GM21529 (cell line): ENCODE data around the gene AK1.
"Not testable (repeated sequence)": the region's sequence is repeated elsewhere in the genome, so short reads cannot be mapped to it uniquely, and the experiment has no call there.

ENCODE experiments used
- ATAC-seq: cut with Tn5 transposase; IDR thresholded peaks from one replicate; pipeline ENCODE4 v1.9.1; 2021; ENCODE audit not compliant: unreplicated experiment

Gene AK1

DNA sequence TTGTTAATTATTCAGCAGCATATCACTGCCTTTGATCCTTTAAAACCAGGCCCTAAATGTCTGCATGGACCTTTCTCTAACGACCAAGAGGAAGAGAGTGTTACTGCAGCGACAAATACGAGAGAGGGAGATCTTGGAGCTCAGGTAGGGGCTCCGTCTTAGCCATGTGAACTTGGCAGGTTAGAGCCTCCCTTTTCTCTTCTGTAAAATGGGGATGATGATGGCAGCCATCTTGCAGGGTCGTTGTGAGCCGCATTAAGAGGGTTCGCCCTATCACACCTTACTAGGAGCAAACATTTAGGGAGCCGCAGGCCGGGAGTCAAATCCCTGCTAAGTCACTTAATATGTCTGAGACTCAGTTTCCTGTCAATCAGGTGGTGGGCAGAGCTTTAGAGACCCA, 24.6 kb downstream of the AK1 start:
- no peak for ATAC-seq

DNA sequence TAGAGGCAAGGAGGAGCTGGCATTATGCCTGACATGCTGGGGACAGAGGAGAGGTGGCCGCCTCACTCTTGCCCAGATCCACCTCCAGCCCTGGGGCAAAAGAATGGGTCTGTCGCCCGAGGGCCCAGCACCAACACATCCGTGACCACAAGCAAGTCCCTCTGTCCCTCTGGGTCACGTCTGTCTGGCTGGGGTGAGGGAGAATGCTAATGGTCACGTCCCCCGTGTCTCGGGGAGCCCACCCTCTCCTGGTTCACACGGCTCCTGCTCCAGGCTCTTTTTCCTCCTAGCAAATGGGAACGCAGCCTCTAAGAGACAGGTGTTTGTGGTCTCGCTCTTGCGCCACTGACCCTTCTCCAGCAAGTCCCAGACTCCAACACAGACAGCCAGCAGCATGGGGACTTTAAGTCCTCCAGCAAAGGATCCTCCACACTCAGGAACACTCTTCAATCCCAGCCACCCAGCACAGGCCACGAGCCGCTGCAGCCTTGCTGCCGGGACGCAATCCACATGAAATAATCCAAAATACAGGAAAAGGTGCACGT, 27.1 kb downstream of the AK1 start:
- ATAC-seq = no peak

DNA sequence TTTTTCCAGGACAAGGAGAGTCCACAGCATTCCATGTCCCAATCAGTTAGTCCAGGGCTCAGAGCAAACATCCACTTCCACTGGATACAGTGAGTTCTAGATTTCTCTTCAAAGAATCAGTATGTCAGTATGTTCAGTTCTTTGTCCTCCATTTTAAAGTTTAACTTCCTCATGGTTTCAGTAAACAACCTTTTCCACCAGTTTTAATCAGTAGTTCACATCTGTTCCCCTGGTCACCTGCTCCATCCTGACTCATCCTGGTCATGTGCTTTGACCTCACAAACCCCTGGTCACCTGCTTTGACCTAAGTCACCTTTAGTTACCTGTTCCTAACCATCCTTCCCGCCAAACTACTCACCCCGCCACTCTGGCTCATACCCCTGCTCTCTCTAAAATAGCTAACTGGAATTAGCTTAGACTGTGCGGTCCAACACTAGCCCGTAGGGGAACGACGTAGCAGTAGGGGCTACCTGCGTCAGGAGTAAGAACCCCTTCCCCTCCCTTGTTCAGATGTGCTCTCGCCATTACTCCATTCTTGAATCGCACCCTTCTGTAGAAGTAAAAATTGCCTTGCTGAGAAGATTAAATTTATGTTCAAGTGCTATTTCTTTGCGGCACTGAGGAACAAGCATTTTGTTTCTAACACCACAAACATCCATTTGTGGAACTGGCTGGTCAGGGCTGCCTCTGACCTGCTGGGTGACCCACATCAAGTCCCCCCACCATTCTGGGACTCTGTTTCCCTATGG, 28.5 kb downstream of the AK1 start:
- ATAC-seq = no peak

GRCh38 chr9:127847833-127848755, 29.4 kb downstream of the AK1 start:
- no peak for ATAC-seq

DNA sequence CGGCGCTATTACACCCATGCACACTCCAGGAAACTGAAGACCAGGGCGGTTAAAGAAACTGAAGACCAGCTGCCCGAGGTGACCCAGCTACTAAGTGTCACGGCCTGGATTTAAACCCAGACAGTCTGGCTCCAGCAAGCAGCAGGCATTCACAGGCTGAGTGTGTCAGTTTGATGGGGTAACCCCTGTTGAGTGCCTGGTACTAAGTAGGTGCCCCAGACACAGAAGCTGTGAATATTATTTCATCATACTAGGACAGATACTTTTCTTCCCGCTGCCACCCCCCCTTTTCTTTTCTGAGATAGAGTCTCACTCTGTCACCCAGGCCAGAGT, 30.3 kb downstream of the AK1 start:
- ATAC-seq = no peak

- ATAC-seq = no peak
Observed at GRCh38 chr9:127846443-127847177, 30.9 kb downstream of the AK1 start.

DNA sequence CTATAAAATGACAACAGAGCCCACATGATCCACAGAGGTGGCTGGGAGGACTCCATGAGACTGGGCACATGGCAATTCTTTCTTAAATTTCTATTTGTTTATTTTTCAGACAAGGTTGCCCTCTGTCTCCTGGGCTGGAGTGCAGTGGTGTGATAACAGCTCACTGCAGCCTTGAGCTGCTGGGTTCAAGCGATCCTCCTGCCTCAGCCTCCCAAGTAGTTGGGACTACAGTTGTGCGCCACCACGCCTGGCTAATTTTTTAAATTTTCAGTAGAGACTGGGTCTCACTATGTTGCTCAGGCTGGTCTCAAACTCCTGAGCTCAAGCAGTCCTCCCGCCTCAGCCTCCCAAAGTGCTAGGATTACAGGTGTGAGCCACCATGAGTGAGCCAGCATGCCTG, 31.9 kb downstream of the AK1 start:
- ATAC-seq = not testable (repeated sequence)

GRCh38 chr9:127844821-127845359, 32.6 kb downstream of the AK1 start:
- no peak for ATAC-seq

DNA sequence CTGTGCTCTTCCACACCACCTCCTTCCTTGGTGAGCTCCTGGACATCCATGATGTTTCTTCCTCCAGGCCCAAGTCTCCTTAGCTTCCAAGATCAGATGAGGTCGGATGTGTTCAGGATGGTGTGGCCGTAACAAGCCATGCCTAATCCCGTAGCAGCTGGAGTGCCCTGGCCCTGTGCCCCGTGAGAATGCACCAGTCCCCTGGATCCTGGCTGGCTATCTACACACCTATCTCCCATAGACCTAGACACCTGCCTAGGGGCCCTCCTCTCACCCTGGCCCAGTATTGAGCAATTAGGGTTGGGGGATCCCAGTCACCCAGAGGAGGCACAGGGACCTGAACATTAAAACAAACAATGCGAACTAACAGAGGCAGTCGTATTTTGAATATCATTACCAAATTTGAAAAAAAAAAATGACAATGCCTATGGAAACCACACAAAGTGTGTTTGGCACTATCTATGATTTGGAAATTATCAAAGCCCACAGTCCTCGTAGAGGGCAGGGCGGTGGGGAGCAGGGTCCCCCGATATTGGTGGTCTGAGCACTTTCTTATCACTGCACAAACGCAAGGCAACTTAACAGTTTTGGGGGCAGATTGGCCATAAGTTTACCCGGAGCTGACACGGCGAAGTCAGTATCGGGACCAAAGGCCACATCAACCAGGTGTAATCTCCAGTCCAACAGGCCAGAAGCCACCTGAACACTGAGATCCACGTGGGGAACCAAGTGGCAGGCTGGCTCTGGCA, 36.2 kb downstream of the AK1 start:
- ATAC-seq = no peak

DNA sequence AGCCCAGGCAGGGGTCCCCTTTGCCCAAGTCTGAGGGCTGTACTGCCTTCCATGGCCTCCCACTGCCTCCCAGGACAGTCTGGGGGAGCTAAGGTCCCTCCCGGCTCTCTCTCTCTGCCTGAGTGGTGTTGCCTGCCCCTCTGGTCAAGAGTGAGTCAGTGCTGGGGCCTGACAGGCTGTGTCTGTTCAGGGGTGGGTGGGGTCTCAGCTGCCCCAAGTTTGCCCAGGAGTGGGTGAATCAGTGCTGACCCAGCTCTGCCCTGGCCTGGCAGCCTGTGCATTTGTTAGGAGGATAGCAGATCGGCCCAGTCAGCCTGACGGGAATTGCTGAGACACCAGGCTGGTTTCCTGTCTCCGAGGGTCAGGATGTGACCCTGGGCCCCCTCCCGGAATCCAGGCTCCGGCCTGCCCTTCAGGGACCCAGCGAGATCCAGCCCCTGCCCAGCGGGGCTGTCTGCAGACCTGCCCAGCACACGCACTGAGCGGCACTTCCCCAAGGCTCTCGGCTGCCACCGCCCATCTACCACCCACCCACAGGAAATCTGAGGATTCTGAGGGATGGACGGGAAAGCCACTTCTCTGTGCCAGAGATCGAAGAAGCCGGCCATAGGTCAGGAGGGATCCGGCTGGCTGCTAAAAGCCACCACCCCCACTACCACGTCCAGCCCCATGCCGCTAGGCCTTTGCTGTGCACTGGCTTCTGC, 38.9 kb downstream of the AK1 start:
- ATAC-seq = no peak

DNA sequence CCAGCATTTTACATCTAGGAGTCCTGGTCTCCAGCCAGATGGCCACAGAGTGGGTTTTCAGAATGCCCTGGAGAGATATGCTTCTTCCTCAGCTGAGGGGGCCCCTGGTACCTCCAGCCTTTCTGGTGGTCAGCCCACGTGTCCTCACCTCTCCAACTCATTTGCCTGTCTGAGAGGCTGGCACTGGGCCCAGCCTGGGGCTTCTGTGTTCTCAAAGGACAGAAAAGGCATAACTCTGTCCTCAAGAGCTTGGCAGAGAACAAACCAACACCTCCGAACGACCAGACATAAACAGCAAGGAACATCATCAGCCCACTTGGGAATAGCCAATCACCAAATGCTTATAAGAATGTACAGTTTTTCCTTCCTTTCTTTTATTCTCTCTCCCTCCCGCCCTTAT, 40.1 kb downstream of the AK1 start:
- no peak for ATAC-seq

DNA sequence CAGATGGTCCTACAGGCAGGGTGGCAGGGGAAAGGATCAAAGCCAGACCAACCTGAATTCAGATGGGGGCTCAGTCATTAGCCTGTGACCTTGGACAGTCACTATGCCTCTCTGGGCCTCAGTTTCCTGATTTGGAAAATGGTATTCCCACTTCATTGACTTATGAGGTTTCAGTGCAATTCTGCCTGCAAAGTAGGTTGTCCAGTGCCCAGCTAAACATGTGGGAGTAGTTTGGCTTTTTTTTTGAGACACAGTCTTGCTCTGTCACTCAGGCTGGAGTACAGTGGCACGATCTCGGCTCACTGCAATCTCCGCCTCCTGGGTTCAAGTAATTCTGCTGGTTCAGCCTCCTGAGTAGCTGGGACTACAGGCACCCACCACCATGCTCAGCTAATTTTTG, 40.9 kb downstream of the AK1 start:
- not testable (repeated sequence) for ATAC-seq

GRCh38 chr9:127835991-127836516, 41.4 kb downstream of the AK1 start:
- no peak for ATAC-seq

- no peak for ATAC-seq
Observed at GRCh38 chr9:127833555-127833954, 43.9 kb downstream of the AK1 start.

- no peak for ATAC-seq
Observed at GRCh38 chr9:127832248-127832647, 45.2 kb downstream of the AK1 start.

DNA sequence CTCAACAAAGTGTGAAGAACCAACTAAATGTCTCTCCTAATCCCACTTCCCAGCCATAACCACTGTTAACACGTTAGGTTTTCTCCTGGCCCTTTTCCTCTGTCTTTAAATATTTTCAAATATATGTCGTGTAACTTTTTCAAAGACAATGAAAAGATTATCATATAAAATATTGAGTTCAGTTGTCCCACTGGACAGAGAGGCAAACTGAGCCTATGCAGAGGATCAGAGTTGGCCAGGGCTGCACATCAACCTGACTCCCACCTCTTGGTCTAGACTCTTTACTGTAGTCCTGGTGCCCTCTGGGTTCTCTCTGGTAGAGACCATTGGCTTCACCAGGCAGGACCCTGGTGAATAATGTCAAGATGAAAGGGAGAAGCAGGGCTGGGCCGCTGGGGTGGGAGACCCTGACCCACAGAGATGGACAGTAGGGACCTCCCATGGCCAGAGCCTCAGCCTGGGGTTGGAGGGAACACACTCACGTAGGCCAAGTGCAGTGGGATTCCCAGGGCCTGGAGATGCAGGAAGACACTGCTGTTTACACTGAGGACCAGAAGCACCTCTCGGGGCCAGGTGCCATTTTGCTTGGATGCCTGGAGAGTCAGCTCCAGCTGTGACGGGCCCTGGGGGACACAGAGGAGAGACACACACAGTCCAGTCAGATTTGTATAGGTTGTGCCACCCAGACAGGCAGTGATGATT, 48.1 kb downstream of the AK1 start:
- no peak for ATAC-seq

DNA sequence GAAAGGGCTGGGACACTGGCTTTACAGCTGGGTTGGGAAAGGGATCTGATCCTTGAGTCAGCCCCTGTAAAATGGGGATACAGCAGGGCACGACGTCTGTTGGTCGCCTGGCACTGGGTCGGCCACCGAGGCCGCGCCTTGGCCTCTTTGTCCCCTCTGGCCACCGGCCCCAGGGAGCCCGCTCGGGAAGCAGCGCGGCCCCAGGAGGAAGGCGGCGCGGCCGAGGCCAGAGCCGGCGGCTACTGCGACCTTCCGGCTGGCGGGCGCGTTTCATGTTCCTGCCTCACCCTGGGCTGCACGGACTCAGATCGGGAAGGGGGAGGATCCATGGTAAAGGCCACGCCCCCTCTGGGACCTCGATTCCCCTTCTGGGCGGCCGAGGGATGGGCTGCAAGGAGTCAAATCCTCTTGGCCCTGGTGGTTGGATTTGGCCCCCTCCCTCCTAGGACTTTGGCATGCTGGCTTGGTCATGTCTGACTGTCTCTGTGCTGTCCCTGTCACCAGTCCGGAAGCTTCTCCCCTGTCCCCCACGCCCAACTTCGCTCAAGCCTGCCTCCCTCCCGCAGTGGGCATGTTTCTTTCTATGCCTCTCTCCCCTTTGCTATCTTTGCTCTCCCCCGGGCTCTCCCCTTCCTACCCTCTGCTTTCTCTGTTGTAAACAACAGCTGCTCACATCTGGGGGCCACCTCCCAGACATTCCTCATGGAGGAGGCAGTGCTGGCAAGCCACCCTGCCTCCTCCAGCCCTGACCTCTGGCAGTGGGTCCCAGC, 49.0 kb downstream of the AK1 start:
- ATAC-seq = no peak

- ATAC-seq = no peak
Observed at GRCh38 chr9:127826253-127826913, 51.1 kb downstream of the AK1 start.
